GM10266 (cell line): Measurements from ENCODE around the gene TGFB1.
A peak's percentile ranks its signal among the peaks of the same experiment; 100 is the strongest.
"Not testable (repeated sequence)": the region's sequence is repeated elsewhere in the genome, so short reads cannot be mapped to it uniquely, and the experiment has no call there.

Source experiments
- DNase-seq: peaks from one replicate; pipeline ENCODE4 v3.0.0; 2012; ENCODE audit errors: extremely low spot score
- CTCF ChIP-seq: IDR thresholded peaks from 2 replicates; pipeline ENCODE4 v1.5.1; 2012; ENCODE audit warnings: mild to moderate bottlenecking, low read depth; ENCODE audit not compliant: control insufficient read depth, insufficient read depth; ENCODE audit errors: missing control alignments

Gene TGFB1

GRCh38 chr19:41377977-41378709 lies 24.4 kb upstream of the TGFB1 start:
- peak; percentile 44 for TF ChIP-seq CTCF
- DNase-seq = peak; percentile 69

- no peak for DNase-seq
- no peak for TF ChIP-seq CTCF
These were observed 23.3 kb upstream of the TGFB1 start for GRCh38 chr19:41376998-41377365.

- DNase-seq = no peak
- no peak for TF ChIP-seq CTCF
These were observed 22.7 kb upstream of the TGFB1 start, which contains the start of gene TMEM91 for GRCh38 chr19:41376241-41376997. Gene TMEM91, plus strand, starts transcription at chr19:41376533. Its CDS starts 1,777 bp downstream, at chr19:41378310.

- no peak for TF ChIP-seq CTCF
- no peak for DNase-seq
These were observed 20.3 kb upstream of the TGFB1 start for GRCh38 chr19:41373993-41374392.

- TF ChIP-seq CTCF = no peak
- DNase-seq = no peak
These were observed 18.8 kb upstream of the TGFB1 start for GRCh38 chr19:41372501-41372900.

GRCh38 chr19:41371541-41371940 lies 17.8 kb upstream of the TGFB1 start:
- no peak for TF ChIP-seq CTCF

GRCh38 chr19:41371119-41371518 lies 17.4 kb upstream of the TGFB1 start:
- not testable (repeated sequence) for DNase-seq

More at GRCh38 chr19:41371541-41371940, 17.8 kb upstream of the TGFB1 start:
- no peak for DNase-seq
